OCI-LY7 (cell line): ENCODE results near the gene MRPS24.

Experiments used
- CTCF ChIP-seq: fragments of 200-600 bp; sonication (generic); conservative IDR thresholded peaks from 2 replicates; pipeline ENCODE4 v1.5.1; 2014; ENCODE audit warnings: mild to moderate bottlenecking, antibody characterized with exemption, low read length, moderate library complexity, mixed read lengths
- EZH2phosphoT487 ChIP-seq: fragments of 200-600 bp; sonication (generic); IDR thresholded peaks from 2 replicates; pipeline ENCODE4 v1.6.1; 2018; ENCODE audit warnings: low read depth, borderline replicate concordance, mild to moderate bottlenecking, mixed run types, antibody characterized with exemption, low read length, moderate library complexity, mixed read lengths

GRCh38 chr7:43838201-43838658 lies 31.1 kb downstream of the MRPS24 start:
- TF ChIP-seq CTCF, result no peak
- no peak for TF ChIP-seq EZH2phosphoT487
